ENCODE measurements around the gene SRXN1.

GRCh38 chr20:637559-637958 is 15.4 kb downstream of the SRXN1 start:
- no peak for TF ChIP-seq CTCF (IDR thresholded peaks at IDR 0.05; ENCODE audit: low read length)
- no peak for TF ChIP-seq EZH2 (optimal IDR thresholded peaks at IDR 0.05; ENCODE audit: low read depth, low read length)
- no peak for TF ChIP-seq EZH2phosphoT487 (IDR thresholded peaks at IDR 0.05; ENCODE audit: low read length)

Measured in MM.1S (cell line).